Epithelial cell of proximal tubule (primary cell): Measurements from ENCODE around the gene SLC9A5. TPM values are rescaled to one million over a fixed set of nuclear protein-coding genes. Genes with fewer than 3 reads are reported as not detected.

Experiments
- DNase-seq: peaks from one replicate; pipeline ENCODE4 v3.0.0-alpha.2; 2011; ENCODE audit warnings: low read depth
- H3K4me3 ChIP-seq: 2 replicates; pipeline ENCODE4 v1.5.1; 2011; ENCODE audit warnings: low read depth, mild to moderate bottlenecking, low read length
- total RNA-seq: library from RNA; depleted of rRNA; stranded (reverse); fragments of >200 nt; gene quantifications from 2 replicates; pipeline ENCODE4 v1.2.3, GENCODE V29; 2015
- TF ChIP-seq, protein P1 (sequence below): conservative IDR thresholded peaks from 2 replicates; pipeline ENCODE4 v1.5.1; 2012; ENCODE audit warnings: low read depth, mild to moderate bottlenecking, low read length

Gene SLC9A5
- total RNA-seq, 1 donor from 2014 or later: 0.23 TPM

GRCh38 chr16:67254801-67255552 is 6.2 kb downstream of the SLC9A5 start:
- TF ChIP-seq, protein P1, sequence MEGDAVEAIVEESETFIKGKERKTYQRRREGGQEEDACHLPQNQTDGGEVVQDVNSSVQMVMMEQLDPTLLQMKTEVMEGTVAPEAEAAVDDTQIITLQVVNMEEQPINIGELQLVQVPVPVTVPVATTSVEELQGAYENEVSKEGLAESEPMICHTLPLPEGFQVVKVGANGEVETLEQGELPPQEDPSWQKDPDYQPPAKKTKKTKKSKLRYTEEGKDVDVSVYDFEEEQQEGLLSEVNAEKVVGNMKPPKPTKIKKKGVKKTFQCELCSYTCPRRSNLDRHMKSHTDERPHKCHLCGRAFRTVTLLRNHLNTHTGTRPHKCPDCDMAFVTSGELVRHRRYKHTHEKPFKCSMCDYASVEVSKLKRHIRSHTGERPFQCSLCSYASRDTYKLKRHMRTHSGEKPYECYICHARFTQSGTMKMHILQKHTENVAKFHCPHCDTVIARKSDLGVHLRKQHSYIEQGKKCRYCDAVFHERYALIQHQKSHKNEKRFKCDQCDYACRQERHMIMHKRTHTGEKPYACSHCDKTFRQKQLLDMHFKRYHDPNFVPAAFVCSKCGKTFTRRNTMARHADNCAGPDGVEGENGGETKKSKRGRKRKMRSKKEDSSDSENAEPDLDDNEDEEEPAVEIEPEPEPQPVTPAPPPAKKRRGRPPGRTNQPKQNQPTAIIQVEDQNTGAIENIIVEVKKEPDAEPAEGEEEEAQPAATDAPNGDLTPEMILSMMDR: no peak
- no peak overlapping the region for H3K4me3 ChIP-seq
- no peak for DNase-seq

DNA sequence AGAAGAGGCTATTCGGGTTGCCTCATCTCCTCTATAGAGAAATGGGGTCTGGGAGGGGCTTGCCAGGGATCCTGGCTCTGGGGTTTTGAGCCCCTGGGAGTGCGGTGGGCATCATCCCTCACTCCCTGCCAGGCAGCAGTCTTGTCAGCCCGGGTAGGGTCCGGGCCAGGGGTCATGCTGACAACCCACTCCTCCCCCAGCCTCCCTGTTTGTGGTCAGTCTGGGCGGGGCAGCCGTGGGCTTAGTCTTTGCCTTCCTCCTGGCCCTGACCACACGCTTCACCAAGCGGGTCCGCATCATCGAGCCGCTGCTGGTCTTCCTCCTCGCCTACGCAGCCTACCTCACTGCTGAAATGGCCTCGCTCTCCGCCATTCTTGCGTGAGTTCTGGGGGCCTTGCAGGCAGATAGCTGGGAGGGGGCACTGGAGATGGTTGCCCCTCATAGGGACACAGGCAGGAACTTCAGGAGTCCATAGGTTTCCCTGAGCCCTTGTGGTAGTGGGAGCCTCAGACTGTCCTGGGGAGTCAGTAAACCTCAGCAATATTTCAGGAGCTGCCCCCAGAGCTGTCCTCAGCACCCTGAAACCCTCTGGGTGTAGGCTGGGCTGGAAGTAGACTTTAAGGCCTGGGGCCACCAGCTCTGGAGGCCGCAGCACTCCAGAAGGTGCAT is 6.9 kb downstream of the SLC9A5 start:
- TF ChIP-seq, protein P1: no peak
- no peak overlapping the region for H3K4me3 ChIP-seq
- DNase-seq: no peak

- no peak for DNase-seq
- TF ChIP-seq, protein P1: no peak
- H3K4me3 ChIP-seq: no peak overlapping the region
Measured at GRCh38 chr16:67256701-67257230, 8.0 kb downstream of the SLC9A5 start.

GRCh38 chr16:67257486-67258160 is 8.8 kb downstream of the SLC9A5 start:
- TF ChIP-seq, protein P1: no peak
- no peak for DNase-seq
- H3K4me3 ChIP-seq: no peak overlapping the region

DNA sequence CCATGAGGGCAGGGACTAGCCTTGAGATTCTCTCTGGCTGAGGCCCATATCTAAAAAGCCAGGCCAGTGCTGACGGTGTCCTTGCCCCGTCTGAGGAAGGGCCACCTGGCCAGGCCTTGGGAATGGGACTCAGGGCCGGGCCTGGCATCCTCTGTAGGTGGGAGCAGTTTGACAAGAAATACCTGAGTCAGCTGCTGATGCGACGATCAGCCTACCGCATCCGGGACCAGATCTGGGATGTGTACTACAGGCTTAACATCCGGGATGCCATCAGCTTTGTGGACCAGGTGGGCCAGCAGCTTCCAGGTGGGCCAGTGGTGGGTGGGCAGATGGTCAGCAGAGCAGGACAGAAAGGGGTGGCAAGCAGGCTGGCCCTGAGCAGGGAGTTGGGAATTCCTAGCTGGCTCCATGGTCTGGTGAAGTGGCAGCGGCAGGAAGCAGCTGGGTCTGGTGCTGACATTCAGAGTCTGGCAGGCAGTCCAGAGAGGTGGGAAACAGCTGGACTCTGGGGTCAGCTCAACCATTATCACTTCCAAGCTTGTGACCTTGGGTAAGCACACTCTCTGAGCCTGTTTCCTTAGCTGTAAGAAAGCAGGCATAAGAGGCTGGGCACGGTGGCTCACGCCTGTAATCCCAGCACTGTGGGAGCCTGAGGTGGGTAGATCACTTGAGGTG is 9.5 kb downstream of the SLC9A5 start:
- DNase-seq: no peak
- no peak overlapping the region for H3K4me3 ChIP-seq
- TF ChIP-seq, protein P1: no peak

GRCh38 chr16:67259705-67260104 is 10.9 kb downstream of the SLC9A5 start:
- no peak overlapping the region for H3K4me3 ChIP-seq
- DNase-seq: no peak
- TF ChIP-seq, protein P1: no peak
